GM19395 (cell line): ENCODE measurements around the gene DHRS2.
"Not testable (repeated sequence)": the region's sequence is repeated elsewhere in the genome, so short reads cannot be mapped to it uniquely, and the experiment has no call there.

Experiments used
- ATAC-seq: cut with Tn5 transposase; IDR thresholded peaks from one replicate; pipeline ENCODE4 v1.9.1; 2021; ENCODE audit warnings: mild to moderate bottlenecking, moderate library complexity; ENCODE audit not compliant: unreplicated experiment

Gene DHRS2

DNA sequence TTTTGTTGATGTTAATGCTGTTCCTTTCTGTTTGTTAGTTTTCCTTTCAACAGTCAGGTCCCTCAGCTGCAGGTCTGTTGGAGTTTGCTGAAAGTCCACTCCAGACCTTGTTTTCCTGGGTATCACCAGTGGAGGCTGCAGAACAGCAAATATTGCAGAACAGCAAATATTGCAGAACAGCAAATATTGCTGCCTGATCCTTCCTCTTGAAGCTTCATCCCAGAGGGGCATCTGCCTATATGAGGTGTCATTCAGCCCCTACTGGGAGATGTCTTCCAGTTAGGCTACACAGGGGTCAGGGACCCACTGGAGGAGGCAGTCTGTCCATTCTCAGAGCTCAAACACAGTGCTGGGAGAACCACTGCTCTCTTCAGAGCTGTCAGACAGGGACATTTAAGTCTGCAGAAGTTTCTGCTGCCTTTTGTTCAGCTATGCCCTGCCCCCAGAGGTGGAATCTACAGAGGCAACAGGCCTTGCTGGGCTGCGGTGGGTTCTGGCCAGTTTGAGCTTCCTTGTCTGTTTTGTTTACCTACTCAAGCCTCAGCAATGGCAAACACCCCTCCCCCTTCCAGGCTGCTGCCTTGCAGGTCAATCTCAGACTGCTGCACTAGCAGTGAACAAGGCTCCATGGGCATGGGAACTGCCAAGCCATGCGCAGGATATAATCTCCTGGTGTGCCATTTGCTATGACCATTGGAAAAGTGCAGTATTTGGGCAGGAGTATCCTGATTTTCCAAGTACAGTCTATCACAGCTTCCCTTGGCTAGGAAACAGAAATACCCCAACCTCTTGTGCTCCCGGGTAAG is 53.7 kb downstream of the DHRS2 start:
- ATAC-seq = not testable (repeated sequence)

DNA sequence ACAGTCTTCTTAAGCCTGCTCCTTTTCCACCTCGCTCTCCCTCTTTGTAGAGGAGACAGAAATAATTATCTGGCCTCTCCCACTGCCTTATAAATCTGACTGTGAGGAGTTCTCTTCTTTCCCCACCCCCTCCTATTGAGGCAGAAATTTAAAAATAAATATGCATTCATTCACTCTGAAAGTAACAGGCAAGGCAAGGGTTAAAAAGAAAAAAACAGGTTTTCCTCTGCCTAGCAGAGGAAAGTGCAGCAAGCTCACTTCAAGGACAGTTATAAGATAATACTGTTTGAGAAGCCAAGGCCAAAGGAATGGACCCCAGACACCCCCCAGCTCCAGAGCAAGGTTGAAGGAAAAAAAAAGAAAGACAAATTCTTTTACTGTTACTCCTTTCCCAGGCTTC is 56.3 kb downstream of the DHRS2 start:
- no peak for ATAC-seq

DNA sequence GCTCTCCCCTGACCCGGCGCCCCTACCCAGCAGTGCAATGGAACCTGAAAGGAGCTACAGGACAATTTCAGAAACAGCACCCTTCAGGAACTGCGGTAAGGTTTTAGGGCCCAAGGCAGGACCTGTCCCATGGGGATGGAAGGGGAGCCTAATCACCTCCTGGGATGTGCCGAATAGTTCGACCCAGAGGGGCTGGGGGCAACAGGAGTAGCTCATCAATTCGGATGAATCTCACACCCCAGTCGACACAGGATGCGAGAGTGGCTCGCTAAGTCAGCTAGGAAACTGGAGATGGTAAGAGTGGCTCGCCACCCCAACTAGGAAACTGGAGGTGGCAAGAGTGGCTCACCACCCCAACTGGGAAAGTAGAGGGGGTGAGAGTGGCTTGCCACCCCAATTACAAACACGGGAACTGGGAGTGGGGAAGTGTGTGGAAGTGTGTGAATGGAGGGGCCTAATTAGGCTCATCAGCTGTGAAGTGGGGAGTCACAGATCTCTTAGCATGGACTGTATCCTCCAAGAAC is 57.1 kb downstream of the DHRS2 start:
- no peak for ATAC-seq

DNA sequence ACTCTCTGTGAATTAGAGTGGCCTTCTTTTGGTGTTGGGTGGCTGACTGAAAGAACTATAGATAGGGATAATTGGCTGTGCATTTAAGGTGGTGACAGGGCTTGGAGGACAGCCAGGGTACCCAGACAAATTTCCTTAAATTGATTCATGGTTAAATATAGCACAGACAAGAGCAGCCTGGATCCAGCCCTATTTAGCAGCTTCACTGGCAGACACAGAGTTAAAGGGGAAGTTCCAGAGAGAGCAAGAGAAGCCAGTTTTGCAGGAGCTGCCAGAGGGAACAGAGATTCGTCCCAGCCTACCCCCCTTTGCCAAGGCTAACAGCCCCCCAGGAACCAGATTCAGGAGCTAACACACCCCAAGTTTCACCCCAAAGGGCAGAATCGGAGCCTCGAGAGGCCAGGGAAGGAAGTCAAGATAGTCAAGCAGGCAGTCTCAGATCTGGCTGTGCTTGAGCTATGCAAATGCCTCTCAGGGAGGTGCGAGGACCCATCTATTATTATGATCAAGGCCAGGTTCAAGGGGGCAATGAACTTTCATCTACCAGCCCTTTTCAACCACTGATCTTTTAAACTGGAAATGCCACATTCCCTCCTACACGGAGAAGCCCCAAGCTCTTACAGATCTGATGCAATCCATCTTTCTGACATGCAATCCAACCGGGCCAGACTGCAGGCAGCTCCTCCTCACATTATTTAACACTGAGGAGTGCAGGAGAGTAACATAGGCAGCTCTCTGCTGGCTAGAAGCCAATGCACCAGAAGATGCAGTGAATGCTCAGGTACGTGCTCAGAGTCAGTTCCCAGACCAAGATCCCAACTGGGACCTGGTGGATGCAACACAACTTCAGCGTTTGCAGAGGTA is 58.2 kb downstream of the DHRS2 start:
- ATAC-seq = no peak
